ENCODE results near the gene FAM120C.

GRCh38 chrX:54066841-54067240, 116.2 kb downstream of the FAM120C start:
- TF ChIP-seq PKNOX1 (IDR thresholded peaks at IDR 0.05) = no peak
- no peak for TF ChIP-seq ELK1 (IDR thresholded peaks at IDR 0.05; ENCODE audit: low read depth, low read length)
- TF ChIP-seq YY1 (IDR thresholded peaks at IDR 0.05; ENCODE audit: low read depth, low read length) = no peak
- no peak for TF ChIP-seq RAD51 (IDR thresholded peaks at IDR 0.05)
- no peak for TF ChIP-seq ZBTB33 (IDR thresholded peaks at IDR 0.05)
- no peak for TF ChIP-seq DPF2 (IDR thresholded peaks at IDR 0.05)
- TF ChIP-seq MYC (IDR thresholded peaks at IDR 0.05; ENCODE audit: insufficient read depth, insufficient read length, insufficient replicate concordance, low read length, severe bottlenecking) = no peak
- no peak for TF ChIP-seq CHD2 (IDR thresholded peaks at IDR 0.05; ENCODE audit: borderline replicate concordance, low read depth, low read length)
- no peak for TF ChIP-seq SMC3 (IDR thresholded peaks at IDR 0.05; ENCODE audit: borderline replicate concordance, low read length)

All from GM12878 (cell line).